ENCODE results near the gene ECD.
"Not testable (repeated sequence)": the region's sequence is repeated elsewhere in the genome, so short reads cannot be mapped to it uniquely, and the experiment has no call there.

GRCh38 chr10:73109248-73109652, 58.6 kb downstream of the ECD start:
- TF ChIP-seq POLR2A, POLR2AphosphoS5 (IDR thresholded peaks at IDR 0.05): not testable (repeated sequence)
